Measurements from ENCODE around the gene PTGES3L.
"Not testable (repeated sequence)": the region's sequence is repeated elsewhere in the genome, so short reads cannot be mapped to it uniquely, and the experiment has no call there.

PTGES3L gene

GRCh38 chr17:43011728-43012472 is 32.0 kb upstream of the PTGES3L start:
- Histone ChIP-seq H3K27ac (ENCODE audit: low read length) (no peak overlapping the region), H3K36me3 (ENCODE audit: insufficient read depth, low read depth, low read length) (peaks cover 21% of the 10 kb centered on the region), H3K9ac (ENCODE audit: low read depth, low read length) (no peak overlapping the region), H3K4me3 (ENCODE audit: low read length) (no peak overlapping the region), H3K9me3 (ENCODE audit: insufficient read depth, low read depth, low read length) (no peaks in the 10 kb centered on the region), H3K27me3 (ENCODE audit: insufficient read depth, low read length) (no peaks in the 10 kb centered on the region), H3K4me1 (ENCODE audit: insufficient read depth, low read length) (no peaks in the 10 kb centered on the region)

- no peak overlapping the region for H3K27ac ChIP-seq (ENCODE audit: low read length)
- H3K4me3 ChIP-seq (ENCODE audit: low read length), result no peak overlapping the region
- no peaks in the 10 kb centered on the region for H3K9me3 ChIP-seq (ENCODE audit: insufficient read depth, low read depth, low read length)
- H3K9ac ChIP-seq (ENCODE audit: low read depth, low read length), result no peak overlapping the region
- no peaks in the 10 kb centered on the region for H3K4me1 ChIP-seq (ENCODE audit: insufficient read depth, low read length)
- no peaks in the 10 kb centered on the region for H3K27me3 ChIP-seq (ENCODE audit: insufficient read depth, low read length)
- H3K36me3 ChIP-seq (ENCODE audit: insufficient read depth, low read depth, low read length), result peaks cover 12% of the 10 kb centered on the region
These were observed 30.9 kb upstream of the PTGES3L start for GRCh38 chr17:43010667-43011308.

- no peak within 1 kb of the TSS for H3K27ac ChIP-seq (ENCODE audit: low read length)
- peaks cover 25% of the 10 kb centered on the region for H3K36me3 ChIP-seq (ENCODE audit: insufficient read depth, low read depth, low read length)
- no peaks in the 10 kb centered on the region for H3K4me1 ChIP-seq (ENCODE audit: insufficient read depth, low read length)
- H3K9ac ChIP-seq (ENCODE audit: low read depth, low read length), result peak within 1 kb of the TSS; percentile 72
- peak within 1 kb of the TSS; percentile 58 for H3K4me3 ChIP-seq (ENCODE audit: low read length)
- H3K9me3 ChIP-seq (ENCODE audit: insufficient read depth, low read depth, low read length), result no peaks in the 10 kb centered on the region
- H3K27me3 ChIP-seq (ENCODE audit: insufficient read depth, low read length), result no peaks in the 10 kb centered on the region
These were observed 27.0 kb upstream of the PTGES3L start, which contains the start of gene IFI35 for GRCh38 chr17:43006639-43007551. Gene IFI35, plus strand, starts transcription at chr17:43006784. Its CDS starts 164 bp downstream, at chr17:43006948.

- no peaks in the 10 kb centered on the region for H3K9me3 ChIP-seq (ENCODE audit: insufficient read depth, low read depth, low read length)
- H3K27ac ChIP-seq (ENCODE audit: low read length), result no peak overlapping the region
- H3K36me3 ChIP-seq (ENCODE audit: insufficient read depth, low read depth, low read length), result peaks cover 55% of the 10 kb centered on the region
- no peaks in the 10 kb centered on the region for H3K27me3 ChIP-seq (ENCODE audit: insufficient read depth, low read length)
- no peaks in the 10 kb centered on the region; the same call in 1 of the 2 replicates for H3K4me1 ChIP-seq (ENCODE audit: insufficient read depth, low read length)
- H3K9ac ChIP-seq (ENCODE audit: low read depth, low read length), result no peak overlapping the region
- H3K4me3 ChIP-seq (ENCODE audit: low read length), result no peak overlapping the region
These were observed 23.8 kb upstream of the PTGES3L start for GRCh38 chr17:43003542-43004172.

- H3K27ac ChIP-seq (ENCODE audit: low read length); H3K4me1 ChIP-seq (ENCODE audit: insufficient read depth, low read length); H3K9ac ChIP-seq (ENCODE audit: low read depth, low read length); H3K9me3 ChIP-seq (ENCODE audit: insufficient read depth, low read depth, low read length); H3K27me3 ChIP-seq (ENCODE audit: insufficient read depth, low read length); H3K4me3 ChIP-seq (ENCODE audit: low read length): not testable (repeated sequence)
- peaks cover 55% of the 10 kb centered on the region for H3K36me3 ChIP-seq (ENCODE audit: insufficient read depth, low read depth, low read length)
These were observed 21.0 kb upstream of the PTGES3L start for GRCh38 chr17:43000894-43001293.

- Histone ChIP-seq H3K4me1 (ENCODE audit: insufficient read depth, low read length) (peaks cover 3% of the 10 kb centered on the region; the same call in 1 of the 2 replicates), H3K9ac (ENCODE audit: low read depth, low read length) (peak overlapping the region; percentile 99), H3K27ac (ENCODE audit: low read length) (peak overlapping the region; percentile 44), H3K9me3 (ENCODE audit: insufficient read depth, low read depth, low read length) (no peaks in the 10 kb centered on the region), H3K27me3 (ENCODE audit: insufficient read depth, low read length) (no peaks in the 10 kb centered on the region), H3K36me3 (ENCODE audit: insufficient read depth, low read depth, low read length) (peaks cover 59% of the 10 kb centered on the region), H3K4me3 (ENCODE audit: low read length) (peak overlapping the region; percentile 92)
These were observed 19.2 kb upstream of the PTGES3L start for GRCh38 chr17:42999003-42999525.

GRCh38 chr17:42997984-42998938 is 18.4 kb upstream of the PTGES3L start, which contains the start of gene RPL27:
Gene RPL27, plus strand, starts transcription at chr17:42998419. Its CDS starts 332 bp downstream, at chr17:42998751.
- H3K27me3 ChIP-seq (ENCODE audit: insufficient read depth, low read length), result no peaks in the 10 kb centered on the region
- peaks cover 57% of the 10 kb centered on the region for H3K36me3 ChIP-seq (ENCODE audit: insufficient read depth, low read depth, low read length)
- H3K9ac ChIP-seq (ENCODE audit: low read depth, low read length), result peak within 1 kb of the TSS; percentile 99
- peaks cover 3% of the 10 kb centered on the region; the same call in 1 of the 2 replicates for H3K4me1 ChIP-seq (ENCODE audit: insufficient read depth, low read length)
- no peaks in the 10 kb centered on the region for H3K9me3 ChIP-seq (ENCODE audit: insufficient read depth, low read depth, low read length)
- peak within 1 kb of the TSS; percentile 92 for H3K4me3 ChIP-seq (ENCODE audit: low read length)
- H3K27ac ChIP-seq (ENCODE audit: low read length), result peak within 1 kb of the TSS; percentile 44

GRCh38 chr17:42997390-42997983 is 17.6 kb upstream of the PTGES3L start:
- peak overlapping the region; percentile 49; the same call in 1 of the 2 replicates for H3K9ac ChIP-seq (ENCODE audit: low read depth, low read length)
- peaks cover 57% of the 10 kb centered on the region for H3K36me3 ChIP-seq (ENCODE audit: insufficient read depth, low read depth, low read length)
- H3K4me1 ChIP-seq (ENCODE audit: insufficient read depth, low read length), result peaks cover 3% of the 10 kb centered on the region; the same call in 1 of the 2 replicates
- H3K27me3 ChIP-seq (ENCODE audit: insufficient read depth, low read length), result no peaks in the 10 kb centered on the region
- no peaks in the 10 kb centered on the region for H3K9me3 ChIP-seq (ENCODE audit: insufficient read depth, low read depth, low read length)
- peak overlapping the region; percentile 71 for H3K4me3 ChIP-seq (ENCODE audit: low read length)
- H3K27ac ChIP-seq (ENCODE audit: low read length), result no peak overlapping the region

- H3K9me3 ChIP-seq (ENCODE audit: insufficient read depth, low read depth, low read length); H3K27me3 ChIP-seq (ENCODE audit: insufficient read depth, low read length); H3K4me3 ChIP-seq (ENCODE audit: low read length); H3K4me1 ChIP-seq (ENCODE audit: insufficient read depth, low read length); H3K9ac ChIP-seq (ENCODE audit: low read depth, low read length); H3K27ac ChIP-seq (ENCODE audit: low read length): not testable (repeated sequence)
- H3K36me3 ChIP-seq (ENCODE audit: insufficient read depth, low read depth, low read length), result peaks cover 52% of the 10 kb centered on the region
These were observed 14.0 kb upstream of the PTGES3L start for GRCh38 chr17:42993913-42994312.

- H3K27me3 ChIP-seq (ENCODE audit: insufficient read depth, low read length), result no peaks in the 10 kb centered on the region
- H3K4me3 ChIP-seq (ENCODE audit: low read length), result no peak overlapping the region
- no peaks in the 10 kb centered on the region for H3K9me3 ChIP-seq (ENCODE audit: insufficient read depth, low read depth, low read length)
- peaks cover 63% of the 10 kb centered on the region for H3K36me3 ChIP-seq (ENCODE audit: insufficient read depth, low read depth, low read length)
- no peak overlapping the region for H3K27ac ChIP-seq (ENCODE audit: low read length)
- H3K9ac ChIP-seq (ENCODE audit: low read depth, low read length), result no peak overlapping the region
- H3K4me1 ChIP-seq (ENCODE audit: insufficient read depth, low read length), result peaks cover 3% of the 10 kb centered on the region; the same call in 1 of the 2 replicates
These were observed 13.0 kb upstream of the PTGES3L start for GRCh38 chr17:42992872-42993271.
